ENCODE data around the gene XPO4. TPM values are rescaled to one million over a fixed set of nuclear protein-coding genes. Genes with fewer than 3 reads are reported as not detected.

Gene XPO4
- total and polyA plus RNA-seq, 2 of the 8 experiments (the other 6 are each of a cell fraction or from before 2014, with no cell fraction given), result 11.9 to 33.3 TPM

DNA sequence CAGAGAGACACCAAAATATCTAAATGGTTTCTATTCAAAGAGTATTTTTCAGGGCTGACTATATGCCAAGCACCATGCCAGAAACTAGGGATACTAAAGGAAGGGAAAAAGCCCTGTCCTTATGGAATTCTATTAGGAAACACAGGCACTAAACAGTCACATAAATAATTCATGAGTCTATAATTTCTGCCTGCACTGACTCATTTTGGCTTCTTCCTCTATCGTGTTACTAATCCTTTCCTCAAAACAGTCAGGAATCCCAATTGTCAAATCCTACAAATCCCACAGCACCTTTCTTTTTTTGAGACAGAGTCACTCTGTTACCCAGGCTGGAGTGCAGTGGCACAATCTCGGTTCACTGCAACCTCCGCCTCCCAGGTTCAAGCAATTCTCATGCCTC, 29.2 kb downstream of the XPO4 start (continued):
- TF ChIP-seq, protein P1, sequence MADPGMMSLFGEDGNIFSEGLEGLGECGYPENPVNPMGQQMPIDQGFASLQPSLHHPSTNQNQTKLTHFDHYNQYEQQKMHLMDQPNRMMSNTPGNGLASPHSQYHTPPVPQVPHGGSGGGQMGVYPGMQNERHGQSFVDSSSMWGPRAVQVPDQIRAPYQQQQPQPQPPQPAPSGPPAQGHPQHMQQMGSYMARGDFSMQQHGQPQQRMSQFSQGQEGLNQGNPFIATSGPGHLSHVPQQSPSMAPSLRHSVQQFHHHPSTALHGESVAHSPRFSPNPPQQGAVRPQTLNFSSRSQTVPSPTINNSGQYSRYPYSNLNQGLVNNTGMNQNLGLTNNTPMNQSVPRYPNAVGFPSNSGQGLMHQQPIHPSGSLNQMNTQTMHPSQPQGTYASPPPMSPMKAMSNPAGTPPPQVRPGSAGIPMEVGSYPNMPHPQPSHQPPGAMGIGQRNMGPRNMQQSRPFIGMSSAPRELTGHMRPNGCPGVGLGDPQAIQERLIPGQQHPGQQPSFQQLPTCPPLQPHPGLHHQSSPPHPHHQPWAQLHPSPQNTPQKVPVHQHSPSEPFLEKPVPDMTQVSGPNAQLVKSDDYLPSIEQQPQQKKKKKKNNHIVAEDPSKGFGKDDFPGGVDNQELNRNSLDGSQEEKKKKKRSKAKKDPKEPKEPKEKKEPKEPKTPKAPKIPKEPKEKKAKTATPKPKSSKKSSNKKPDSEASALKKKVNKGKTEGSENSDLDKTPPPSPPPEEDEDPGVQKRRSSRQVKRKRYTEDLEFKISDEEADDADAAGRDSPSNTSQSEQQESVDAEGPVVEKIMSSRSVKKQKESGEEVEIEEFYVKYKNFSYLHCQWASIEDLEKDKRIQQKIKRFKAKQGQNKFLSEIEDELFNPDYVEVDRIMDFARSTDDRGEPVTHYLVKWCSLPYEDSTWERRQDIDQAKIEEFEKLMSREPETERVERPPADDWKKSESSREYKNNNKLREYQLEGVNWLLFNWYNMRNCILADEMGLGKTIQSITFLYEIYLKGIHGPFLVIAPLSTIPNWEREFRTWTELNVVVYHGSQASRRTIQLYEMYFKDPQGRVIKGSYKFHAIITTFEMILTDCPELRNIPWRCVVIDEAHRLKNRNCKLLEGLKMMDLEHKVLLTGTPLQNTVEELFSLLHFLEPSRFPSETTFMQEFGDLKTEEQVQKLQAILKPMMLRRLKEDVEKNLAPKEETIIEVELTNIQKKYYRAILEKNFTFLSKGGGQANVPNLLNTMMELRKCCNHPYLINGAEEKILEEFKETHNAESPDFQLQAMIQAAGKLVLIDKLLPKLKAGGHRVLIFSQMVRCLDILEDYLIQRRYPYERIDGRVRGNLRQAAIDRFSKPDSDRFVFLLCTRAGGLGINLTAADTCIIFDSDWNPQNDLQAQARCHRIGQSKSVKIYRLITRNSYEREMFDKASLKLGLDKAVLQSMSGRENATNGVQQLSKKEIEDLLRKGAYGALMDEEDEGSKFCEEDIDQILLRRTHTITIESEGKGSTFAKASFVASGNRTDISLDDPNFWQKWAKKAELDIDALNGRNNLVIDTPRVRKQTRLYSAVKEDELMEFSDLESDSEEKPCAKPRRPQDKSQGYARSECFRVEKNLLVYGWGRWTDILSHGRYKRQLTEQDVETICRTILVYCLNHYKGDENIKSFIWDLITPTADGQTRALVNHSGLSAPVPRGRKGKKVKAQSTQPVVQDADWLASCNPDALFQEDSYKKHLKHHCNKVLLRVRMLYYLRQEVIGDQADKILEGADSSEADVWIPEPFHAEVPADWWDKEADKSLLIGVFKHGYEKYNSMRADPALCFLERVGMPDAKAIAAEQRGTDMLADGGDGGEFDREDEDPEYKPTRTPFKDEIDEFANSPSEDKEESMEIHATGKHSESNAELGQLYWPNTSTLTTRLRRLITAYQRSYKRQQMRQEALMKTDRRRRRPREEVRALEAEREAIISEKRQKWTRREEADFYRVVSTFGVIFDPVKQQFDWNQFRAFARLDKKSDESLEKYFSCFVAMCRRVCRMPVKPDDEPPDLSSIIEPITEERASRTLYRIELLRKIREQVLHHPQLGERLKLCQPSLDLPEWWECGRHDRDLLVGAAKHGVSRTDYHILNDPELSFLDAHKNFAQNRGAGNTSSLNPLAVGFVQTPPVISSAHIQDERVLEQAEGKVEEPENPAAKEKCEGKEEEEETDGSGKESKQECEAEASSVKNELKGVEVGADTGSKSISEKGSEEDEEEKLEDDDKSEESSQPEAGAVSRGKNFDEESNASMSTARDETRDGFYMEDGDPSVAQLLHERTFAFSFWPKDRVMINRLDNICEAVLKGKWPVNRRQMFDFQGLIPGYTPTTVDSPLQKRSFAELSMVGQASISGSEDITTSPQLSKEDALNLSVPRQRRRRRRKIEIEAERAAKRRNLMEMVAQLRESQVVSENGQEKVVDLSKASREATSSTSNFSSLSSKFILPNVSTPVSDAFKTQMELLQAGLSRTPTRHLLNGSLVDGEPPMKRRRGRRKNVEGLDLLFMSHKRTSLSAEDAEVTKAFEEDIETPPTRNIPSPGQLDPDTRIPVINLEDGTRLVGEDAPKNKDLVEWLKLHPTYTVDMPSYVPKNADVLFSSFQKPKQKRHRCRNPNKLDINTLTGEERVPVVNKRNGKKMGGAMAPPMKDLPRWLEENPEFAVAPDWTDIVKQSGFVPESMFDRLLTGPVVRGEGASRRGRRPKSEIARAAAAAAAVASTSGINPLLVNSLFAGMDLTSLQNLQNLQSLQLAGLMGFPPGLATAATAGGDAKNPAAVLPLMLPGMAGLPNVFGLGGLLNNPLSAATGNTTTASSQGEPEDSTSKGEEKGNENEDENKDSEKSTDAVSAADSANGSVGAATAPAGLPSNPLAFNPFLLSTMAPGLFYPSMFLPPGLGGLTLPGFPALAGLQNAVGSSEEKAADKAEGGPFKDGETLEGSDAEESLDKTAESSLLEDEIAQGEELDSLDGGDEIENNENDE (IDR thresholded peaks at IDR 0.05; ENCODE audit: insufficient replicate concordance, low read length), result no peak
- TF ChIP-seq HDAC2 (IDR thresholded peaks at IDR 0.05; ENCODE audit: borderline replicate concordance in 1 of 2, low read depth in 2 of 2, low read length in 2 of 2) (no peak), HDAC6 (IDR thresholded peaks at IDR 0.05; ENCODE audit: low read depth, low read length) (no peak), PHF8 (conservative IDR thresholded peaks at IDR 0.05; ENCODE audit: low read depth, low read length) (no peak), RNF2 (IDR thresholded peaks at IDR 0.05; ENCODE audit: borderline replicate concordance, low read depth, low read length, missing control alignments, poor library complexity, severe bottlenecking) (no peak), BRCA1 (IDR thresholded peaks at IDR 0.05; ENCODE audit: low read depth, low read length) (no peak), GTF2F1 (IDR thresholded peaks at IDR 0.05; ENCODE audit: borderline replicate concordance, low read depth, low read length) (no peak), RFX5 (IDR thresholded peaks at IDR 0.05; ENCODE audit: borderline replicate concordance, low read depth, low read length) (no peak), CREB1 (IDR thresholded peaks at IDR 0.05) (no peak)
- TF ChIP-seq, protein P2, sequence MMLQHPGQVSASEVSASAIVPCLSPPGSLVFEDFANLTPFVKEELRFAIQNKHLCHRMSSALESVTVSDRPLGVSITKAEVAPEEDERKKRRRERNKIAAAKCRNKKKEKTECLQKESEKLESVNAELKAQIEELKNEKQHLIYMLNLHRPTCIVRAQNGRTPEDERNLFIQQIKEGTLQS (IDR thresholded peaks at IDR 0.05; ENCODE audit: insufficient read depth, low read depth, low read length), result no peak
